Dedifferentiated amniotic fluid mesenchymal stem cell (primary cell): Measurements from ENCODE around the gene PDE4A.
"Not testable (repeated sequence)": the region's sequence is repeated elsewhere in the genome, so short reads cannot be mapped to it uniquely, and the experiment has no call there.

ENCODE experiments used
- DNase-seq: peaks from one replicate; pipeline ENCODE4 v3.0.0-alpha.2; 2016; ENCODE audit errors: extremely low spot score

Gene PDE4A

DNA sequence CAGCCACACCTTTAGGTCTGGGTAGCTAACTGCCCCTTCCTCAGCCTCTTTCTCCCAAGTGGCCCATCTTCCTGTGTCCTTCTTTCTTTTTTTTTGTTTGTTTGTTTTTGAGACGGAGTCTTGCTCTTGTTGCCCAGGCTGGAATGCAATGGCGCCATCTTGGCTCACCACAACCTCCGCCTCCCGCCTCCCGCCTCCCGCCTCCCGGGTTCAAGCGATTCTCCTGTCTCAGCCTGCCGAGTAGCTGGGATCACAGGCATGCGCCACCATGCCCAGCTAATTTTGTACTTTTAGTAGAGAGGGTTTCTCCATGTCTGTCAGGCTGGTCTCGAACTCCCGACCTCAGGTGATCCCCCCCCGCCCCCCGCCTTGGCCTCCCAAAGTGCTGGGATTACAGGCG, 41.7 kb downstream of the PDE4A start:
- not testable (repeated sequence) for DNase-seq

DNA sequence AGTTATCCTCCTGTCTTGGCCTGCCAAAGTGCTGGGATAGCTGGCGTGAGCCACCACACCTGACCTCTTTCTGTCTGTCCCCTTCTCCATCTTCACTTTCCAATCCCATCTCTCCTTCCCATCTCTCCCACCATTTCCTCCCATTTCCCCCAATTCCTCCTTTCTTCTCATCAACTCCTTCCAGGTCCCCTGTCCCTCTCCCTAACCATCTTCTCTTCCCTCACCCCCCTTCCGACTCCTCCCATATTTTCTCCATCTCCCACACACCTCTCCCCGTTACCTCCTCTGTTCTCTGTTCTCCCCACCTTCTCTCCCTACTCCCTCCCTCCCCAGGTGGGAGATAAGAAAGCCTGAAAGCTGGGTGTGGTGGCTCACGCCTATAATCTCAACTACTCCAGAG, 42.2 kb downstream of the PDE4A start:
- DNase-seq, result no peak

DNA sequence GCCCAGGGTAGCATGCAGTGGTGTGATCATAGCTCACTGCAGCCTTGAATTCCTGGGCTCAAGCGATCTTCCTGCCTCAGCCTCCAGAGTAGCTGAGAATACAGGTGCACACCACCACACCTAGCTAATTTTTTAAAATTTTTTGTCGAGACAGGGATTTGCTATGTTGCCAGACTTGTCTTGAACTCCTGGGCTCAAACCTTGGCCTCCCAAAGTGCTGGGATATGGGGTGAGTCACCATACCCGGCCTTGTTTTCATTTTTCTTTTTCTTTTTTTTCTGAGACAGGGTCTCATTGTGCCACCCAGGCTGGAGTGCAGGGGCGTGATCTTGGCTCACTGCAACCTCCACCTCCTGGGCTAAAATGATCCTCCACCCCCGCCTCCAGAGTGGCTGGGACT, 44.1 kb downstream of the PDE4A start:
- no peak for DNase-seq

DNA sequence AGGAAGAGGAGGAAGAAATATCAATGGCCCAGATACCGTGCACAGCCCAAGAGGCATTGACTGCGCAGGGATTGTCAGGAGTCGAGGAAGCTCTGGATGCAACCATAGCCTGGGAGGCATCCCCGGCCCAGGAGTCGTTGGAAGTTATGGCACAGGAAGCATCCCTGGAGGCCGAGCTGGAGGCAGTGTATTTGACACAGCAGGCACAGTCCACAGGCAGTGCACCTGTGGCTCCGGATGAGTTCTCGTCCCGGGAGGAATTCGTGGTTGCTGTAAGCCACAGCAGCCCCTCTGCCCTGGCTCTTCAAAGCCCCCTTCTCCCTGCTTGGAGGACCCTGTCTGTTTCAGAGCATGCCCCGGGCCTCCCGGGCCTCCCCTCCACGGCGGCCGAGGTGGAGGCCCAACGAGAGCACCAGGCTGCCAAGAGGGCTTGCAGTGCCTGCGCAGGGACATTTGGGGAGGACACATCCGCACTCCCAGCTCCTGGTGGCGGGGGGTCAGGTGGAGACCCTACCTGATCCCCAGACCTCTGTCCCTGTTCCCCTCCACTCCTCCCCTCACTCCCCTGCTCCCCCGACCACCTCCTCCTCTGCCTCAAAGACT, 46.9 kb downstream of the PDE4A start:
- no peak for DNase-seq

DNA sequence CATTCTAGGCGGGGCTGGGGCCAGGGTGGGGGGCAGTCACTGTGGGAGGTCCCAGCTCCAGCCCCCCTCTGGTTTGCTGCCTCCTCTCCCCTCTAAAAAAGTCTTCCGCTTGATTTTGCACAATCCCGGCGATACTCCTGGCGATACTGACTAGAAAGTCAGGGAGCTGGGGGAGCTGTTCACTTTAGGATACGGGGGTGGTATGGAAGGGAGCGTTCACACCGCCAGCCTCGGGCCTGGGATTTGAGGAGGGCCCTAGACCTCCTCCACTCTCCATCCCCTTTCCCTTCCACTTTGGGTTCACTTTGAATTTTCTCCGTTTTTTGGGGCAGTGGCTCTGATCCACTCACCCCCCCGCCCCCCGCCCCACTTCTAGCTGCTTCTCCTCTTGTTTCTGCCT, 47.8 kb downstream of the PDE4A start:
- DNase-seq, result no peak

DNA sequence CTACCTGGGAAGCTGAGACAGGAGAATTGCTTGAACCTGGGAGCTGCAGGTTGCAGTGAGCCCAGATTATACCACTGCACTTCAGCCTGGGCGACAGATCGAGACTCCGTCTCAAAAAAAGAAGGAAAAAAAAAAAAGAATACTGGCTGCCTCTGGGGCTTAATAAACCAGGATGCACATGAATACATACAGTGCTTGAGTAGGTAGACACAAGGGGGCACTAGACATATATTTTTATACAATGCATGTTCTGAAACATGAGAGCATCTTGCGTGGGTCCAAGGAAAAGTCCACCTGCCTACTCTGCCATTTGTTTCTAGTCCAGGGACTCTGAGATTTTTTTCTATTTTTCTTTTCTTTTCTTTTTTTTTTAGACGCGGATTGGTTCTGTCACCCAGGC, 51.6 kb downstream of the PDE4A start:
- DNase-seq, result peak; percentile 21

DNA sequence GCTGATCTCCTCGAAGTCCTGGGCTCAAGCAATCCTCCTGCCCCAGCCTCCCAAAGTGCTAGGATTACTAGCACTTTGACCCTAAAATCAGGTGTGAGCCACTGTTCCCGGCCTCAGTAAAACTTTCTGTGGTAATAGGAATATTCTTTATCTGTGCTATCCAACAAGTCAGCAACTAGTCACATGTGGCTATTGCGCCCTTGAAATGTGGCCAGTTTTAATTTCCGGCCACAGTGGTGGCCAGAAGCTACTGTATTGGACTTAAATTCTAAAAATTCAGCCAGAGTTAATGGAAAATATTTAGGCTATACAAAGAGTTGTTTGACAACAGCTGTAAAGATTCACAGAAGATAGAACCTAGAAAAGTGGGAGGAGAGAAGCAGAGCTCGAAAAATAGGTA, 52.9 kb downstream of the PDE4A start:
- DNase-seq, result no peak

DNA sequence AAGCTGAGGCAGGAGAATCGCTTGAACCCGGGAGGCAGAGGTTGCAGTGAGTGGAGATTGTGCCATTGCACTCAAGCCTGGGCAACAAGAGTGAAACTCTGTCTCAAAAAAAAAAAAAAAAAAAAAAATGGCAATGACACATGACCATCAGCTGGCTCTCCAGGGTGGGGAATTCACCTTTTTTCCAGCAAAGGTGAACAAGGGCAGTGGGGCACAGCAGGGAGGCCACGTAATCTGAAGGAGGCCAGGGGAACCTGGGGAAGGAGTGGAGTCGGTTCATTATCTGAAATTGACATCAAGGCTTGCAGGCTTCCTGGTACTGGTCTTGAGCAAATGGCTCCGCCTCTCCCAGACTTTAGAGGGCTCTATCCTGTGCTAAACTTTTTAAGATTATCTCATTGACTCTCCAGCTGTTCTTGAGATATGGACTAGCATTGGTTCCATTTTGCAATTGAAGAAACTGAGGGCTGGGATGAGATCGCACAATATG, 54.7 kb downstream of the PDE4A start:
- DNase-seq, result no peak

DNA sequence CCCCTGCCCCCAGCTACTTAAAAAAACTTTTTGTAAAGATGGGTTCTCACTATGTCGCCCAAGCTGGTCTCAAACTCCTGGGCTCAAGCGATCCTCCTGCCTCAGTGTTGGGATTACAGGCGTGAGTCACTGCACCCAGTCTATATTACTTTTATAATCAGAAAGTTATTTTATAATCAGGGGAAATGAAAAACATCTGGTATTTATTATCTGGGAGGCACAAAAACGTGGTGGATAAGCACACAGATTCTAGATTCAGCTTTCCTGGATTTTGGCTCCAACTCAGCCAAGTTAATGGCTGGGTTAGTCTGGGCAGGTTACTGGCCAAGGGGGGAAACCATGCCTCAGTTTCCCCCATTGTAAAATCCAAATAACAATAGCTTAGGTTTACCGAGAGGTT, 58.1 kb downstream of the PDE4A start:
- peak; percentile 36 for DNase-seq

DNA sequence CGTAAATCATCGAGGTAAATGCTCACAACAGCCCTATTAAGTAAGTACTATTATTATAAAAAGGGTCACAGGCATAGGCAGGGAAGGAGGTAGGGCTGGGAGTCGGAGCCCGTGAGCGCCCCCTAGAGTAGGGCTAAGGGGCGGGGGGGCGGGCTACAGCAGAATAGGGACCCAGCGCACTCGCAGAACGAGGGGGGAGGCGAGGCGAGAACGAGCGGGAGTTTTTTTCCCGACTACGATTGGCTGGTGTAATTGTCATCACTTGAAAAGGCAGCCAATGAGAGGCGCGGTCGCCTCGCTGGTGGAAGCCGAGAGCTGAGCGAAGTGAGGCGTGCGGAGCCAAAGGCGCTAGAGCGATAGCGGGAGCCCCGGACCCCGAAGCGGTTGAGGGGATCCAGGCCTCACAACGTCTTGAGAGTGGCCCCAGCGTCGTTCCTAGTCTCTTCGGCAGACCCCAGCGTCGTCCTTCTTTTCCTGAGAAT, 58.6 kb downstream of the PDE4A start:
- DNase-seq, result peak; percentile 51

DNA sequence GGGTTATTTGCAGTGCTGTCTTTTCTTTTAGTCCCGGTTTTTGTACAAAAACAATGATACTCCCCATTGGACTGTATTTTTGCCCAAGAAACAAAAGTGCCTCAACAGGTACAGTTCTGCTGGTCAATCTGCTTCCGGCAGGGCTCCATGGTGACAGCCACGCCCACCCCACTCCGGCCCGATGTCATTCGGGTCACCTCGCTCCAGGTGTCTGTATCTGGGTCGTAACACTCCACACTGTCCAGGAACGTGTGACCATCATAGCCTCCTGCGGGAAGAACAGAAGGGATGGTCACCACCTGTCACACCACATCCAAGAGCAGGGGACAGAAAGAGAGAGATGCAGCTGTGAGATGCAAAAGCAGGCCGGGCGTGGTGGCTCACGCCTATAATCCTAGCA, 66.2 kb downstream of the PDE4A start:
- DNase-seq, result no peak

DNA sequence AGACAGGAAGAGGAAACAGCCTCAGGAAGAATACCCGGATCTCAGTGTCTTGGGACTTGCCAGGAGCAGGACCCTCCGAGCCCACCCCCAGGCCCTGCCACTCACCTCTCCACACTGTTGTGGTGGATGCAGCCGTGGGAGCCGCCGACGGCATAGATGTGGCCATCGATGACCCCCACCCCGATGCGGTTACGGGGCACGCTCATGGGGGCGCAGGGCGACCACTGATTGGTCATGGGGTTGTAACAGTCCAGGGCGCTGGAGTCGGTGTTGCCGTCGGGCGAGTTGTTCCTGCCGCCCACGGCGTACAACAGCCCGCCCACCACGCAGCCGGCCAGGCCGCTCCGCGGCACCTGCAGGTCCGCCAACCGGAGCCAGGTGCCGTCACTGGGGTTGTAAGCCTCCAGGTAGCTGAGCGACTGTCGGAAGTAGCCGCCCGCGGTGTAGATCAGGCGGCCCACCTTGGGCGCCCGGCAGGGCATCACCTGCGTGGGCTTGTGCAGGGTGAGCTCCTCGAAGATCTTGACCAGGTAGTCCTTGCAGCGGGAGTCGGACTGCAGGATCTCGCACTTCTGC, 71.2 kb downstream of the PDE4A start:
- DNase-seq, result no peak

DNA sequence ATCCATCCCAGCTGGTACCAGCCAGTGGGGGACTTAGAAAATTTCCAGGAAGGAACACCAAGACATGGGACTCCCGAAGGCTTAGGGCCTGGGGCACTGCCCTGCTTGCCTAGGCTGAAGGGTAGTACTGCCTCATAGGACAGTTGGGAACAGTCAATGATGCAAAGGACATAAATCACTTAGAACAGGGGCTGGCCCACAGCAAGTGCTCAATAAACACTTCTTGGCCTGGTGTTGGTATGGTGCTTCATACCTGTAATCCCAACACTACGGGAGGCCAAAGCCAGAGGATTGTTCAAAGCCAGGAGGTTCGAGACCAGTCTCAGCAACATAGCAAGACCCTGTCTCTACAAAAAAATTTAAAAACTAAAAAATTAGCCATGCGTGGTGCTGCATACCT, 77.0 kb downstream of the PDE4A start:
- DNase-seq, result no peak

DNA sequence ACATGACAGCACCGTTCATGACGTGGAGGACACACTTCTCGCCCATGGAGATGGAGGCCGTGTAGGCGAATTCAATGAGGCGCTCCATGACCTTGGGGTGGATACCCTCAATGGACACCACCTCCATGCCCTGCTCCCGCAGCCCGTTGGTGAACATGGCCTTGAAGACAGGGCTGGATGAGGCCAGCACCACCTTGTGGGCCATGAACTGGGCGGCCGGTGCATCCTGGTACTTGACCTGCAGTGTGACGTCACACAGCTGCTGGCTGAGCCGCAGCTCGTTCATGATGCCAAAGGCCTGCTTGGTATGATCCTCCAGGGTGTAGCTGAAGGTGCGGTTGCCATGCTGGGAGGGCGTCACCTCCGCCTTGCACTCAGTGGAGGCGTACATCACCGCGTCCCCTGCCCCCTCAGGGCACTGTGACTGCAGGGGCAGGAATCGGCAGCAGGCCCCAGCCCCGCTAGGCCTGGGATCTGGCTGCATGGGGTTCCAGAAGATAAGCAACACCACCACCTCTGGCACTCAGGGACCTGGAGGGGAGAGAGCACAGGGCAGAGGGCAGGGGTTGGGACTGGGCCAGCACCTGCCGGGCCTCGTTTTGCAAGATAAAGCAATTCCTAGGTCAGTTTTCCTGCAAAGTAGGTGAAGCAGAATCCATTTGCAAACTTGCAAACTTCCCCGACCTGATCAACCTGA, 79.4 kb downstream of the PDE4A start:
- no peak for DNase-seq

DNA sequence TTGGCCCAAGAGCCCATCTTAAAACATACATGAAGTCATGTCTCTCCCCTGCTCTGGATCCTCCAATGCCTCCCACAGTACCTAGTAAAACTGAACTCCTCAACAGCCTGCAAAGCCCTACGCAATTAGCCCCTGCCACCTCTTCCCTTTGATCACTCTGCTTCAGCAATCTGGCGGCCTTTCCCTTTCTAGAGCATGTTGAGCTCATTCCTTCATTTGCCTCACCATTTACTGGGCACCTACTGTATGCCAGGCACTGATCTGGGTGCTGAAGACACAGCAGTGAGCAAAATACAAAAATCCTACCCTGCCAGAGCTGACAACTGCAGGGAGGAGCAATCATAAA, 79.9 kb downstream of the PDE4A start:
- no peak for DNase-seq

DNA sequence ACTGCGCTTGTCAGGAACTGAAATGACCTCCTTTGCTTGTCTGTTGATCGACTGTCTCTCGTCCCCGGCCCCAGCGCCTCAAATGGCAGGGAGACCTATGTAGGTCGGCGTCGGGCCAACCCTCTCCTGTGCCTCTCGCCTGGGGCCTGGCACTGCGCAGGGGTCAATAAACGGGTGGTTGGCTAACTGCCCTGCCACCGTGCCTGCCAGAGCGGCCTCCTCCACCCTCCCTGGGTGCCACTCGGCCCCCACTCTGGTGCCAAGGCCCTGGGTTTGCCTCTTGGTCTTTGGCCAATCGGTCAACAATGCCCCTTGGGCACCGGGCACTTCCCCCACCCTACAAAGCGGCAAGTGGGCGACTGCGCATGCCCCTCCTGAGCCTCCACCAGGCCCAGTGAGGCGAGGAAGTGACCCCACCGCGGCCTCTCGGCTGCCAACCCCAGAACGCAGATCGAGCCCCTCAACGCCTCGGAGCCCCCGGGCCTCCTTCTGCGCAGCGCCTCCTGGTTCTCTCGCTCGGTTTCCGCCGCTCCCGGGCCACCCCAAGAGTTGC, 81.7 kb downstream of the PDE4A start:
- DNase-seq, result no peak

DNA sequence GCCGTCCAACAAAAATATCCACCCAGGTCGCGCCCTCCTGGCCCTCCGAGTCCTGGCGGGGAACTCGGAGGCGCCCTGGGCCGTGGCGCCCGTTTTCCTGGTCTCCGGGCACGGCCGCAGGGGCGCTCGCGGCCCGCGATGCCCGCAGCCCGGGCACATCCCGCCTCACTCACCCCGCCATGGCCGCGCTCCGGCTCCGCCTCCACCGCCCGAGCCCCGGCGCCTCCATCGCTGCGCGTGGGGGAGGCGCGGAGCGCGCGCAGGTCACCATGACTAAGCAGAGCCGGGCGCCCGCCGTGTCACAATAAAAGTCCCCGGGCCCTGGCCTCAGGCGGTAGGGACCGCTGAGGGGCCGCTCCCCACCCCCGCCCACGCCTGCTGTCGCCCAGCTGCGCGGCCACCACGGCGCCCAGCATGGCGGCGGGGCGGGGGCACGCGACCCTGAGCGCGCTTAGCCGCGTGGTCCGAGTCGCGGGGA, 82.2 kb downstream of the PDE4A start:
- peak; percentile 66 for DNase-seq

DNA sequence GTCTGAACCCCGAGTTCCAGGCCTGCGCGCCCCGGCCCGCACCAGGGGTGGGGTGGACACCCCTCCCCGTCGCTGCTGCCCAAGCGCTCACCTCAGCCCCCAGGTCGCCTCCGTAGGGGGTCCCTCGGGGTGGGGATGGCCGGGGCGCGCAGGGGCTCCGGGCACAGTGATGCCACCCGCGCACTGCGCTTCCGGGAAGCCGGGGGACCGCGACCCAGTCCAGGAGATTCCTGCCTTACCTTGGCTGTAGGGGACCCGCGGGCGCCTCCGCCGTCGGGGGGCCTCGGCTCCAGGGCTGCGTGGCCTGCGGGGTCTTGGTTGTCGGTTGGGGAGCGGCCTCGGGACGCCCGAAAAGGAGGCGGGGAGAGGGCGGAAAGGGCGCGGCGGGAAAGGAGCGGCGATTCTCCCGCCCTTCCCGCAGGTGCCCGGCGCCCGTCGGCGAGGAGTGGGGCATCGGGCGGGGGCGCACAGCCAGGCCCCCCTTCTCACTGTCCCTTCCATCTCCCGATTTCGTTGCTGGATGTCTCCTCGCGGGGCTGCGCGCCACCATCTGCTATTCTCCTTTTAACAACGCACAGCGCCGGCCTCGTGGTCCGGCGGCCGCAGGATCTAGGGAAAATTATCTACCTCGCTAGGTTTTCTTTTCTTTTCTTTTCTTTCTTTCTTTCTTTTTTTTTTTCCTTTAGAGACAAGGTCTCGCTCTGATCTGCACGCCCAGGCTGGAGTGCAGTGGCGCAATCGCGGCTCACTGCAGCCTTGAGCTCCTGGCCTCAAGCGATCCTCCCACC, 82.9 kb downstream of the PDE4A start, which contains the start of gene KEAP1:
TSS of gene KEAP1 (minus strand) at position 355 of the 788 bp plus-strand sequence. CDS start 3,323 bp downstream, outside the sequence.
- DNase-seq, result no peak

DNA sequence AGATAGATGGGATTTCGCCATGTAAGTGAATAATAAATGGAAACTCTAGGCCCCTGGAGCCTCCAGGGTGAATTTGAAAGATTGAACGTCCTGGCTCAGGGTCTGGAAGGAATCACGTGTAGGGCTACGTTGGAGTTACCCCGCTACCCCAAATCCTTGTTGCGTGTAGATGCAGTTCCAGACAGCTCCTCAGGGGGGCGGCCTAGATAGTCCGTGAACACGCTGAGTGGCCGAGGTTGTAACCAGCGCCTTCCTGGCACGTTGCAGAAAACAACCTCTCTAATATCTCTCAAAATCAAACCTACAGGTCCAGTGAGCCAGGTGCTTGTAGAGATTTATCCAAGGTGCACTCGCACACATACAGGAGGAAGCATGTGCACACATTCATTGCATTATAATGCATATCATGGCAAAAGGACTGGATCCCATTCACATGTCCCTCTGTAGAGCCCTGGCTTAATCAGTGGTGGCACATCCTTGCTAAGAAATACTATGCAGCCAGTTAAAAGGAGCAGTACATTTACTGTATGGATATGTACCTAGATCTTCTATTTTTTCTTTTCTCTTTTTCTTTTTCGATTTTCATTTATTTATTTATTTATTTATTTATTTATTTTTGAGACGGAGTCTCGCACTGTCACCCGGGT, 85.4 kb downstream of the PDE4A start:
- no peak for DNase-seq

DNA sequence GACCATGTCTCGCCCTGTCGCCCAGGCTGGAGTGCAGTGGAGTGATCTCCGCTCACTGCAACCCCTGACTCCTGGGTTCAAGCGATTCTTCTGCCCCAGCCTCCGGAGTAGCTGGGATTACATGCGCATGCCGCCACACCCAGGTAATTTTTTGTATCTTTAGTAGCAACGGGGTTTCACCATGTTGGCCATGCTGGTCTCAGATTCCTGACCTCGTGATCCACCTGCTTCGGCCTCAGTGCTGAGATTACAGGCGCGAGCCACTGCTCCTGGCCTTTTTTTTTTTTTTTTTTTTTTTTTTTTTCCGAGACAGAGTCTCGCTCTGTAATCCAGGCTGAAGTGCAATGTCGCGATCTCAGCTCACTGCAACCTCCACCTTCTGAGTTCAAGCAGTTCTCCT, 87.7 kb downstream of the PDE4A start:
- DNase-seq, result no peak

DNA sequence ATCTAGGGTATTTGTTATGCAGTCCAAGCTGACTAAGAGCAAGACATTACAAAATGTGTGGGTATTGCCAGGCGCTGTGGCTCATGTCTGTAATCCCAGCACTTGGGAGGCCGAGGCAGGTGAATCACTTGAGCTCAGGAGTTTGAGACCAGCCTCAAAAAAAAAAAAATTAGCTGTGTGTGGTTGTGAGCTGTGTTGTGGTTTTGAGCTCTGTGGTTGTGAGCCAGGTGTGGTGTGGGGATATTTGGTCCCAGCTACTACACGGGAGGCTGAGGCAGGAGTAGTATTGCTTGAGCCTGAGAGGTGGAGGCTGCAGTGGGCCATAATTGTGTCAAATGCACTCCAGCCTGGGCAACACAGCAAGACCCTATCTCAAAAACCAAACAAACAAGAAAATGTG, 88.4 kb downstream of the PDE4A start:
- no peak for DNase-seq
